NCI-H345 treated with DMSO at 0.1 percent for 48 hours (cell line): ENCODE data around the gene OPN1SW.

ENCODE experiments used
- DNase-seq: peaks from one replicate; lab custom pipeline; 2025; ENCODE audit not compliant: unreplicated experiment; lab: John Stamatoyannopoulos, UW

The OPN1SW gene, protein sequence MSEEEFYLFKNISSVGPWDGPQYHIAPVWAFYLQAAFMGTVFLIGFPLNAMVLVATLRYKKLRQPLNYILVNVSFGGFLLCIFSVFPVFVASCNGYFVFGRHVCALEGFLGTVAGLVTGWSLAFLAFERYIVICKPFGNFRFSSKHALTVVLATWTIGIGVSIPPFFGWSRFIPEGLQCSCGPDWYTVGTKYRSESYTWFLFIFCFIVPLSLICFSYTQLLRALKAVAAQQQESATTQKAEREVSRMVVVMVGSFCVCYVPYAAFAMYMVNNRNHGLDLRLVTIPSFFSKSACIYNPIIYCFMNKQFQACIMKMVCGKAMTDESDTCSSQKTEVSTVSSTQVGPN

DNA sequence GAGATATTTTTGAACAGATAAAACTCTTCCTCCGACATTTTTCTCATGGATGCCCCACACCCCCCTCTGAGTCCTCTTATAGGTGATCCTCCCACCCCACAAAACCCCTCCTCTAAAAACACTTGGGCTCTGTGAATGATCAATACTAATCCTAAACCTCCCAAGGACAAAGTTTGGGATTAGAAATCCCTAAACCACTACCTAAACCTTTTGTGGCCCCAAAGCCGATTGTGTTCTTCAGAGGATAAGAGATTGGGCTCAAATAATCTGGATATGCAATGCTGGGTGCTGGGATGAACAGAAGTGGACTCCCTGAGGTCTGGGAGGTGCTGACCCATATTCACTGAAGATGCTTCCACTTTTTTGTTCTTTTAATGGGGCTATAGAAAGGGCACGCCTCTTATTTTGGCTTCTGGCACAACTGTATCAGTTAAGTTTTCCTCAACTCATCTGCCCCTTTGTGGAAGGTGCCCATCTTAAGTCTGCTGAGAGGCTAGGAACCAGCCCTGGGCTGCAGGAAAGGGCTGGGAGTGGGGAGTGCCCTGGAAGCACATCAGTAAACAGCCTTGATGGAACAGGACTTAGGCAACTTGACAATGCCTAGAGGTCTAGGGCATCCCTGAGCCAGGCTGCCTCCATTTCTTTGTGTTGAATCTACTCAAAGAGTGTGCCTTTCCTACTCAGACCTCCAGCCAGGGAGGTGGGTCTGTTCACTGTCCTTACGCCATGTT lies at the start of gene OPN1SW:
Gene OPN1SW, minus strand, starts transcription at position 51 of the 731 bp plus-strand sequence. Its CDS starts 13 bp downstream, at position 38.
- no peak for DNase-seq

DNA sequence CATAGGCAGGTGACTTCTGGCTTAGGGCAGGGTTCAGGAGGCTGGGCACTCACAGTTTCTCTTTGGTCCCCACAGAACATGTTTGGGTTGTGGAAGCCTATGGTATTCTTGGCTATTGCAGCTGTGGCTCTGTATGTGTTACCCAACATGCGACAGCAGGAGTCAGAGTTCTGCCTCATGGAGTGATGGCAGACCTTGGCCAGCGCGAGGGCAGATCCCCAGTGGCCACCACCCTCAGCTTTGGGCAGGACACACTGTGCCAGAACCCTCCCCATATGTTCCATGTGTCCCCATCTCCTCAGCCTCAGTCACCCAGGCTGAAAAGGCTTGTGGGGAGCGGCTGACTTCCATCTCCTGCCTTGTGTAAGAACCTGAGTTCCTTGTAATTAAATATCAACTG lies 46.1 kb upstream of the OPN1SW start:
- DNase-seq: no peak

DNA sequence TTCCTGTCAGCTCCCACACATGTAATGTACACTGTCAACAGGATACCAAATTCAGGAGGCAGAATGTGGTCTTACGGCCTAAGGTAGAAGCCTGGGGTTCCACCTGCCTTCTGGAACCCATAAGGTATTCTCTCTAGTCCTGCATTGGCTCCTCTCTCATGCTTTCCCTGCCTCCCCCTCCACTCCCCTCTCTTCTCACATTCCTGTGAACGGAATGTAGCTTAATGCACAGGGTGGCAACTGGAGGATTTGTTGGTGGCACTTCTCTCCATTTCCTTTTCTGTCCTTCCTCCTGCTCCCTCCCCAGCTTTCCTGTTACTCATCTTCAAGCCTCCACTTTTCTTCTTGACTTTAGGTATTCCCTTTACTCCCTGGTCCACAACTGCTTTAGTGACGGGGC lies 43.1 kb upstream of the OPN1SW start:
- DNase-seq: no peak

DNA sequence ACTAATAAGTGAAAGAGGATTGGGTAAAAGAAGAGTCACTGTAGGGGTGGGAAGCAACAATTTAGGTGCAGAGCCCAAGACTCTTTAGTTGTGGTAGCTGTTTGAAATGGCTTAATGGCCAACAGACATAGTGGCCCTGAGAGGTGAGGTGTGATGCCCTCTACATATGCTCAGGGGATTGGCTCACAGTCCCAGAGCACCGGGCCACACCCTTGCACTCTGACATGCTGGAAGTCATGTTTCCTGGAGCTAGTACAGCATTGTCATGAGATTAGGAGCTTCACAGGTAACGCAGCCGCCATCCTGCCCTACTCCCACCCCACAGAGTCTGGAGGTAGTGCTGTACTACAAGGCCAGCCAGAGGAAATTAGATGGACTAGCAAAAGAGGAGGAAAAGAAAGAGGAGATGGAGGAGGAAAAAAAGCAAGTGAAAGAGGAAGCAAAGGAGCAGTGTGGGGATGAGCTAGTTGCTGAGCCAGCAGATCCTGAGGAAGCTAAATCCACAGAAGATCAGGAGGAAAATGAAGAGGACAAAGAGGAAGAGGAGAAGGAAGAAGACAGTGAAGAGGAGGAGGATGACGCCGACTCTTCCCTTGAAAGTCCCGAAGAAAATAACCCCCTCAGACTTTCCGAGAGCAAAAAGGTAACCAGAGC lies 39.8 kb upstream of the OPN1SW start:
- no peak for DNase-seq

DNA sequence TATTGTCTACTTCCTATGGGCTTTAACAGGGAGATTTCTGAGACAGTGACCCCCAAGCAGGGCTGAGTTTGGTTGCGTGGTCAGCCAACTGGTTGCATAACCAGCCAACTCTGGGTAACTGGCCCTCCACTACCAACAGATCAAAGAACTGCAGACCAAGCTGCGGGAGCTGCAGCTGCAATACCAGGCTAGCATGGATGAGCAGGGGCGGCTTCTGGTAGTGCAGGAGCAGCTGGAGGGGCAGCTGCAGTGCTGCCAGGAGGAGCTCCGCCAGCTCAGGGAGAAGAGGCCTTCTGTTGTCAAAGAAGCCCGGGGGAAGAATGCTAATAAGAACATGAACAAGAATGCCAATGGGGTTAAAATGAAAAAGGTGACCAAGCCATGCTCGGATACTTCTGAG lies 38.9 kb upstream of the OPN1SW start:
- no peak for DNase-seq

DNA sequence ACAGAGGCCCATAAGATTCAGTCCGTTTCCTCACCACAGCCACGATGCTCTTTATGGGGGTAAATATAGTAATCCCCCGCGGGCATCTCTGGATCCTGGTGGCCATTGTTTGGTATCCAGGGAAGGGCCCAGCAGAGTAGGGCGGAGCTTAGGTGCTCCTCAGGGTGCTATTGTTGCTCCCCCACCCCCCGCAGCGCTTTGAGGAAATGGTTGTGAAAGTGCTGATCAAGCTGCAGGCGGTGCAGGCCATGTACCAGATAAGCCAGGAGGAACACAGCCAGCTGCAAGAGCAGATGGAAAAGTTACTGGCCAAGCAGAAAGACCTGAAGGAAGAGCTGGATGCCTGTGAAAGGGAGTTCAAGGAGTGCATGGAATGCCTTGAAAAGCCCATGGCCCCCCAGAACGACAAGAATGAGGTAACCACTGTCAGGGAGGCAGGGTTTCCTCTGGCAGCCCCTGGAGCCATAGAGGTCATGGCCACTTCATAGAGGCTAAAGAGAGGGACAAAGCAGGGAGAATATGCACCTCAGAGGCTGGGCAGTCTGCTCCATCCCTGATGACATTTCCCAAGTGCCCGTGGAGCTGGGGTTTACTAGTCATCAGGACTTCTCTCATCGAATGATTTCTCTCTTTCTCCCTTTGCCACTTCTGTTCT lies 37.0 kb upstream of the OPN1SW start:
- DNase-seq: peak; percentile 88

DNA sequence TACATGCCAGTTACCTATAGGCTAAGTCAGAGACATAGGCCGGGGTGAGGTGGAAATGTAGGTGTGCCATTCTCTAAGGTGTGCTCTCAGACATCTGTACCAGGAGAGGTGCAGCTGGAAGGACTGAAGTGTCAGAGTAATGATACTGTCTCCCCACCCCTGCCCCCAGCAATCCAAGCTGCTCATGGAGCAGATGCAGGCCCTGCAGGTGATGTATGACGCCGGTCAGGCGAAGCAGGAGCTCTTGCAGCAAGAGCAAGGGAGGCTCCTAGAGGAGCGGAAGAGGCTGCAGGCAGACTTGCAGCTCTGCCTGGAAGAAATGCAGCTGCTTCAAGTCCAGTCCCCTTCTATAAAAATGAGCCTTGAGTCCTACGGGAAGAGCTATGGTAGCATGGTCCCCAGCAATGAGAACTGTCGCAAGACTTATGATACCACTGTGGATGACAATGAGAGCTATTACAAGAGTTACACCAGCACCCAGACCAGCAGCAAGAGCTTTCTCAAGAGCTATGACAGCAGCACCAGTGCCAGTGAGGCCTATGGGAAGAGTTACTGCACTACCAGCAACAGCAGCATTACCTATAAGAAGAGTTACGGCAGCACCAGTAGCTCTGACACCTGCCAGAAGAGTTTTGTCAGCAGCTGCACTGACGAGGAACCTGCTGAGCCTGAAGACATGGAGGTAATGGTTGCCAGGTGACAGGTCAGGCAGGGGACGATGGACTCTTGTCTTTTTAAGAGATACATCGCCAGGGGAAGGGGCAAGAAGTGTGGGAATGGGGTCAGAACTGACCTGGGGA lies 36.2 kb upstream of the OPN1SW start:
- peak; percentile 81 for DNase-seq

DNA sequence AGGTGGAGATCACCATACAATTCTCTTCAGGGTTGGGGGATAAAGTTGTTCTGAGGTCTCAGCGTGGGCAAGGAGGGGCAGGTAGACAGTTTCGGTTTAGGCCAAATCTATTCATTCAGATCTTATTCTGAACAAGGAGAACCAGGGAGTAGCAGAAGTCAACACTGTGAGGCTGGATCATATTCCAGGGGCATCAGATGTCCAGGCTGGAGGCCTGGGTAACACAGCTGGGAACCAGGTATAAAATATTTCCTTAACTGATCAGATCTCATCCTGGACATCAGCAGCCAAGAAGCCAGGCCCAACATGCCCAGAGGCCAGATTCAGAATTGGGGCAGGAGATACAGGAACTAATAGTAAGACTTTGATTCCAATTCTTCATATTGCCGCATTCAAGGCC lies 35.4 kb upstream of the OPN1SW start:
- DNase-seq: no peak

DNA sequence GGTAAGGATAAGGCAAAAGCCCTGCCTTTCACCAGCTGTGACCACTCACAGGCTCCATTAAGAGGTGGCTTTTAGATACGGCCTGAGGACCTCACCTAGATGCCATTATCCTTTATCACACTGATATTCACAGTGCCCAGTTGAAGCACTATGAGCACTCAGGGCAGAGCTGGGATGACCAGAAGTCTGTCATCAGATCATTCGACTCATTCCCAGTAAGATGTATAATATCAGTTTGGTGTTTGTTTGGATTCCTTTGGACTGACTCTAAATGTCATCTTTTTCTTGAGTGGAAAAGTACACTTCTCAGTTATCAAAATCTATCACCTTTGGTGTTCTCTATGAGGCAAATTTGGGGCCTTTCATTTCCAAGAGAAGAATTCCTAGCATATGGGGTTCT lies 34.9 kb upstream of the OPN1SW start:
- DNase-seq: no peak

DNA sequence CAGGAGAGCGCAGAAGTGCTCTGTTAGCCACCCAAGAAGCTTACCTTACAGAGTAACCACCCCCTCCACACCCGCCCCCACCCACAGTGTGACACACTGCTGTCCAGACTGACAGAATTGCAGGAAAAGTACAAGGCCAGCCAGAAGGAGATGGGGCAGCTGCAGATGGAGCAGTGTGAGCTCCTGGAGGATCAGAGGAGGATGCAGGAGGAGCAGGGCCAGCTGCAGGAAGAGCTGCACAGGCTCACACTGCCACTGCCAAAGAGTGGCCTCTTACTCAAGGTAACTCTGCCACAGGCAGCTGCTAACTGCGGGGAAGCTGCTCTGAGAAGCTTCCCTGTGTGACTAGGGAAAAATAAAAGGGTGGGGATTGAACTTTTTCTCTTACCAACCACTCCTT lies 33.8 kb upstream of the OPN1SW start:
- DNase-seq: no peak

DNA sequence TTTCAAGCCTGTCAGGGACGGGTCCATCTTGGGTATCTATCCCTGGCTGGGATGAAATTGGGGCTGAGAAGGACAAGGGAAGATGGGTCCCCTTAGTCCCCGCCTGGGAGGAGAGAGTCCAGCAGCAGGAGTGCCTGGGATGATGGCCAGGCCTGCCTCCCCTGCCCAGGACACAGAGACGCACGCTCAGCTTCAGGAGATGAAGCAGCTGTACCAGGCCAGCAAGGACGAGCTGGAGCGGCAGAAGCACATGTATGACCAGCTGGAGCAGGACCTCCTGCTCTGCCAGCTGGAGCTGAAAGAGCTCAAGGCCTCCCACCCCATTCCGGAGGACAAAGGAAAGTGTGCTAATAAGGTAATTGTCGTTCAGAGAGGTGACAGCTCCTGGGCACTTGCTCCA lies 31.6 kb upstream of the OPN1SW start:
- no peak for DNase-seq

DNA sequence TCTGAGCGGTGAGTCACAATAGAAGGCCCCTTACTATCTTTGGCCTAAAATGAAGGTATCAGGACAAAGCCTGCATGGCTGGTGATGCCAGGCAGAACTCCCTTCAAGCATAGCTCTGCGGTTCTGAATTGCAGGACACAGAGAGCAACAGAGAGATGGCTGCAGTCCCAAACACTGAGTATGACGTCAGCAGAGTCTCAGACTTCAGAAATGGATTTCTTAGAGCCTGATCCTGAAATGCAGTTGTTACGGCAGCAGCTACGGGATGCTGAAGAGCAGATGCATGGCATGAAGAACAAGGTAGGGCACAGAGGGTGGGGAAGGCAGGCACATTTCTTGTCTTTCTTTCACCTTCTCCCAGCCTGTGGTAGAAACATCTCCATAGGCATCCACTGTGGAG lies 29.6 kb upstream of the OPN1SW start:
- no peak for DNase-seq

DNA sequence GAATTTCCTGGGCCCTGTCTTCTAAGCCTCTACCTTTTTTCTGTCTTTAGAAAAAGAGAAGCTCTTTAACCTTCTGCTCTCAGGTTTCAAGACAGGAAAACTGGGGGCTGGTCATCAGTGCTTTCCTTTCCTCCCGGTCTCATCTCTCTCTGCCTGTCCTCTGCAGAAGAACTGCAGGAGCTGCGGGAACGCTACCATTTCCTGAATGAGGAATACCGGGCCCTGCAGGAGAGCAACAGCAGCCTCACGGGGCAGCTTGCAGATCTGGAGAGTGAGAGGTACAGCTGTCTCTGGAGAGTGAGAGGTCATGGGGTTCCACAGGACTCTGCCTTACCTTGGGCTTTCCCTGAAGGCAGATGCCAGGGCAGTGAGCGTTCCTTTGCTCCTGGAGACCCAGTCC lies 28.9 kb upstream of the OPN1SW start:
- no peak for DNase-seq

DNA sequence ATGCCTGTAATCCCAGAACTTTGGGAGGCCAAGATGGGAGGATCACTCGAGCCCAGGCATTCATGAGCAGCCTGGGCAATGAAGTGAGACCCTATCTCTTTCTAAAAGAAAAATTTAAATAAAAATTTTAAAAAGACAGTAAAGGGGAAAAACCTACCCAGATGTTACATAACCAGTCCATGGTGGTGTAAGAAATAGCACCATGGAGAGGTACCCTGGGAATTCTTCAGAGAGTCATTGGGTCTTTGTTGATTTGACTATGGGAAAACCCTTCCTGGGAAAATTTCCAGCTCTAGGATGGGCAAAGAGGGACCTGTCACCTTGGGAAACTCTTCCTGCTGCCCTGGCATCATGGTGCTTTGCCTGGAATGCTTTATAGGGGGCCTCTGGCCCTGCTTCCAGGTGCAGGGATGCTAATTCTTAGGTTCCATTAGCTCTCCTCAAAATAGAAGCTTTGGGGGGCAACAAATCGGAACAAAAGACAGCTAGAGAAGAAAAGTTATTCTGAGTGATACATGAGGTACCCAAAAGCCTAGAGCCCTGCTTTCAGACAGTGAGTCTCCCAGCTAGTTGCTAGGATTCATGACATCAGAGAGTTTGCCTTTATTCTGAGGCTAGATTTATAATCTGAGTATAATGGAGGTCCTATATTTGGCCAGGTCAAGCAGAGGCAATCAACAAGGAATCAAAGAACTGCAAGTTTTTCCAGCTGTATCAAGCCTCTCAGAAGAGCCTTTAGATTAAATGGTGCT lies 26.2 kb upstream of the OPN1SW start:
- DNase-seq: no peak

DNA sequence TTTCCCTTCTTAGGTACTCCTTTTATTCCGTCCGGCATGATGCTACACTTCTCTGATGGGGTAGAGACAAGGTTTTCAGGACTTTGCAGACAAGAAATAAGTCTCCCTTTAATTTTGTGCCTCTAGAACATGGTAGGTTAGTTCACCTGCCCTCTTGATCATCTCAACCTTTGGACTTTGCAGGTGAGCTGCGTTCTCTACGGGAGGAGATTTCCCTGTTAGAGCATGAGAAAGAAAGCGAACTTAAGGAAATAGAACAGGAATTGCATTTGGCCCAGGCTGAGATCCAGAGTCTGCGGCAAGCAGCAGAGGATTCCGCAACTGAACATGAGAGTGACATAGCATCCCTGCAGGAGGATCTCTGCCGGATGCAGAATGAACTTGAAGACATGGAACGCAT lies 25.4 kb upstream of the OPN1SW start:
- no peak for DNase-seq

DNA sequence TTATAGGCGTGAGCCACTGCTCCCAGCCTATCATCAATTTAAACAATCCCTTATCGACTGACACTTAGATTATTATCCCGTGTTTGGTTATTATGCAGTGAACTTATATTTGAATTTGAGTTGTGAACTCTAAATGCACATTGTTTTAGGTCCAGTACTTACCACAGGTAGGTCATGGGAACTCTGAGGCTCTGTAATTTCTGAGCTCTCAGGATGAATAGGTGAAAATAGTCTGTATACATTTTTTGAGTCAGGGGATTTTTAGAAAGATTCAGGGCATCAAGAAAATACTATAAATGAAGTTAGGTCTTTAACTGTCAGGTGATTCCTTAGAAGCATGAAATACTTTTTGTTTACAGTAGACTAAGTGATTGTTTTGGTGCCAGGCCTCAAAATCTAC lies 25.0 kb upstream of the OPN1SW start:
- DNase-seq: no peak

DNA sequence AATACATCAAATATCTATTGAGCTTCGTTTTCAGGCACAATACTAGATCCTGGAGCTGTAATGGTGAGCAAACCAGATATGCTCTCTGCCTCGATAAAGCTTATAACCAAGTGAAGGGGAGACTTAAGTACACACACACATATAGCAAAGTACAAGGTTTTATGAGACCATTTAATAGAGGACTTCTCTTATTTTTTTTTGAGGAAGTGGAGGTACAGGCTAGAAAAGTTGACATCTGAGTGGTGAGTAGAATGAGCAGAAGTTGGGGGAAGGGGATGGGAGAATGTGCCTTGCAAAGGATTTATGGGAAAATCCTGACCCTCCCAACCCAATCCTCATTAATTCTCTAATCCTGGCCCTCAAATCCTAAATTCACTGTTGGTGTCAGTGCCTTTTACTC lies 23.9 kb upstream of the OPN1SW start:
- no peak for DNase-seq

DNA sequence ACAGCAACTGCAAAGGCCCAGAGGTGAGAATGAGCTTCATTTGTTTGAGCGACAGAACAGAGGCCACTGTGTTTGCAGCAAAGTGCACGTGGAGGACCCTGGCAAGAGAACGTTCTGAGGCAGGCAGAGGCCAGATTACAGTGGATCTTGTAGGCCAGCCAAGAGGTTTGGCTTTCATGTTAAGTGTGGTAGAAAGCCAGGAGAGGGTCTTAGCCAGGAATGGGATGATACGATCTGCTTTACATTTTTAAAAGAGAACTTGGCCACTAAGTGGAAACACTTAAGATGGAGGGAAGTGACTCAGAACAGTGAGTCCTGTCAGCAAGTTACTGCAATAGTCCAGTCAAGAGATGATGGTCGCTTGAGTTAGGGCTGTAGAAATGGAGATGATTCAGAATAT lies 20.7 kb upstream of the OPN1SW start:
- DNase-seq: no peak

DNA sequence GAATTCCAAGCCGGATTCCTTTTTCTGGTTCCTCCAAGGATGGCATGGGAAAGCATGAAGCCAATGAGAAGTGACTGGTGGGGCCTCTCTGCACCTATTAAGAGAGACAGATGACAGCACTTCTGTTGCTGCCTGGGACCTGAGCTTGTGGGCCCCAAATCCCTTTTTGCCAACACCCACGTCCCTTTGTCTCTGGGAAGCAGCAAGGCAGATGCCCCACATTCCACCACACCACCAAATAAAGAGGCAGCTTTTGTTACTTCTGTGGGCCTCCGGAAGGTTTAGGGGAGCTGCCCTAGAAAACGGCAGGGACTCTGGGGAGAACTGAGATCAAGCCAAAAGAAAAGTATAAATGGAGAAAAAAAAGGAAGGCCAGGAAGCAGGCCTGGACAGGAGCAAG lies 19.5 kb upstream of the OPN1SW start:
- no peak for DNase-seq

DNA sequence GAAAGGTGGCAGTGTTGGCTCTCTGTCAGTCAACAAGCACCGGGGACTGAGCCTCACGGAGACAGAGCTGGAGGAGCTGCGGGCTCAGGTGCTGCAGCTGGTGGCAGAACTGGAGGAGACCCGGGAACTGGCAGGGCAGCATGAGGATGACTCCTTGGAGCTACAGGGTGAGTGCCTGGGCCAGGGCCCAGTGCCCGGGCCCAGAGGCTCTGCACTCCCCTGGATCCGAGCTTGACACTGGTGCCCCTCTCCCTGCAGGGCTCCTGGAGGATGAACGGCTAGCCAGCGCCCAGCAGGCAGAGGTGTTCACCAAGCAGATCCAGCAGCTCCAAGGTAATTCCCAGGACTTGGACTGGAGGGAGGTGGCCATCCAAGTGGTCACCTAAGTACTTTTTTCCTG lies 18.8 kb upstream of the OPN1SW start:
- DNase-seq: no peak
